Activated T-helper 1 cell treated with anti-CD3 and anti-CD28 coated beads, Interleukin-12 subunit alpha, Interleukin-12 subunit beta, Interleukin-2, Interleukin-4 antibody, amounts not matched to agents 30 ng/mL and 10 ng/mL and 1 ng/mL, durations not matched to agents 14 hours and 24 hours and 36 hours (primary cell): Measurements from ENCODE around the gene JARID2. TPM values are rescaled to one million over a fixed set of nuclear protein-coding genes. Genes with fewer than 3 reads are reported as not detected.

ENCODE experiments used
- DNase-seq: peaks from one replicate; pipeline ENCODE4 v3.0.0; 2021; ENCODE audit warnings: low spot score
- H3K27ac Mint-ChIP-seq: one replicate; pipeline ENCODE4 v1.8.0; 2021; ENCODE audit warnings: mild to moderate bottlenecking, mixed read lengths
- H3K27me3 Mint-ChIP-seq: one replicate; pipeline ENCODE4 v1.8.0; 2022; ENCODE audit warnings: mild to moderate bottlenecking, moderate library complexity, mixed read lengths; ENCODE audit not compliant: insufficient read depth
- H3K36me3 Mint-ChIP-seq: one replicate; pipeline ENCODE4 v1.8.0; 2021; ENCODE audit warnings: low read depth, mixed read lengths
- H3K4me1 Mint-ChIP-seq: one replicate; pipeline ENCODE4 v1.8.0; 2021; ENCODE audit warnings: low read depth, mixed read lengths
- H3K4me3 Mint-ChIP-seq: one replicate; pipeline ENCODE4 v1.8.0; 2021; ENCODE audit warnings: mild to moderate bottlenecking, moderate library complexity, mixed read lengths
- H3K9me3 Mint-ChIP-seq: one replicate; pipeline ENCODE4 v1.8.0; 2021; ENCODE audit warnings: mixed read lengths
- intact Hi-C: fragments of 100-400 bp; cut with micrococcal nuclease; formaldehyde crosslinking; loops from one replicate; pipeline ENCODE4 v1.15.1; 2024
- total RNA-seq: library from RNA; stranded (reverse); gene quantifications from 2 replicates; pipeline ENCODE4 v1.2.3, GENCODE V29; 2022

JARID2 gene
- total RNA-seq, 1 donor from 2014 or later, result 60.5 TPM

DNA sequence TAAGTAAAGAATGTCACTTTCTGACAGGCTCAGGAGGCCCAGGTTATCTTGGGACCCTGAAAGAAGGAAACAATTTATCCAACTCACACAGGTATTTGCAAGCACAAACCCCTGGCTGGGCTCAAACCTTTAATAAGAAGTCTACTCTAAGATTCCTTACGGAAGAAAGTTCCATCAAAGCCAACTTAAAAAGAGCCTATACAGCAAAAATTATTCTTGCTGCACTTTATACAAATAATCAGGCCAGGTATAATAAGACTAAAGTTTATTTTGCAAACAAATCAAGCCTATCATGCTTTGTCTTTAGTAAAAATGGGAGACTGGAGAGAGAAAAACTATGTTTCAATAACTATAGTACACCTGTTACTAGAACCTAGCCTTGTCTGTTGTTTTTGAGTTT lies 314.8 kb downstream of the JARID2 start:
- Mint-ChIP-seq H3K27ac (no peak overlapping the region), H3K36me3 (peaks cover 4% of the 10 kb centered on the region), H3K27me3 (no peaks in the 10 kb centered on the region), H3K4me1 (no peaks in the 10 kb centered on the region), H3K4me3 (no peak overlapping the region), H3K9me3 (no peaks in the 10 kb centered on the region)
- intact Hi-C loops, result no loop called here
- DNase-seq, result no peak

DNA sequence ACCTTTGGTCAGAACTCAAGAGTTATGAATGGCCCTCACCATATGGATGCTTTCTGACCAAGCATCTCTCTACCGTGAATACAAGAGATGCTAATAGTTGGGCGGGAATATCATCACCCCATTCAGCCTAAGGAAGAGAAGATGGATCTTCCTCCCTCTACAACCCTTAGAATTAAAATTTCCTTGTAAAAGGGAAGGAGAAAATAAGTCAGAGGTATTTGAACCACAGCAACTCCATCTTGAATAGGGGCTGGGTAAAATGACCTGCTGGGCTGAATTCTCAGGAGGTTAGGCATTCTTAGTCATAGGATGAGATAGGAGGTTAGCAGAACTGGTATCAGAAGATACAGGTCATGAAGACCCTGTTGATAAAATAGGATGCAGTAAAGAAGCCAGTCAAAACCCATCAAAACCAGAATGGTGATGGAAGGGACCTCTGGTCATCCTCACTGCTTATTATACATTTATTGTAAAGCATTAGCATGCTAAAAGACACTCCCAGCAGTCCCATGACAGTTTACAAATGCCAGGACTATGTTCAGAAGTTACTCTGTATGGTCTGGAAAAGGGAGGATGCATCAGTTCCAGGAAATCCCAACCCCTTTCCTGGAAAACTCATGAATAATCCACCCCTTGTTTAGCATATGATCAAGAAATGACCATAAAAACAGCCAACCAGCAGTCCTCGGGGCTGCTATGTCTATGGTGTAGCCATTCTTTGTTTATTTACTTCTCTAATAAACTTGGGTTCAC lies 315.8 kb downstream of the JARID2 start:
- peaks cover 4% of the 10 kb centered on the region for H3K36me3 Mint-ChIP-seq

GRCh38 chr6:15562977-15563376 lies 317.1 kb downstream of the JARID2 start:
- Mint-ChIP-seq H3K9me3 (no peaks in the 10 kb centered on the region), H3K27me3 (no peaks in the 10 kb centered on the region), H3K4me3 (no peak overlapping the region), H3K4me1 (no peaks in the 10 kb centered on the region), H3K36me3 (no peaks in the 10 kb centered on the region), H3K27ac (no peak overlapping the region)
- intact Hi-C loops, result no loop called here
- DNase-seq, result no peak

More for the DNA sequence above, 315.8 kb downstream of the JARID2 start:
- Mint-ChIP-seq H3K27ac (no peak overlapping the region), H3K27me3 (no peaks in the 10 kb centered on the region), H3K4me1 (no peaks in the 10 kb centered on the region), H3K4me3 (no peak overlapping the region), H3K9me3 (no peaks in the 10 kb centered on the region)
- intact Hi-C loops, result no loop called here
- no peak for DNase-seq

GRCh38 chr6:15569035-15569995 lies 323.4 kb downstream of the JARID2 start:
- H3K9me3 Mint-ChIP-seq, result no peaks in the 10 kb centered on the region
- no peak overlapping the region for H3K27ac Mint-ChIP-seq
- peaks cover 7% of the 10 kb centered on the region for H3K4me1 Mint-ChIP-seq
- no peak overlapping the region for H3K4me3 Mint-ChIP-seq
- no peaks in the 10 kb centered on the region for H3K36me3 Mint-ChIP-seq
- intact Hi-C loops, result no loop called here
- no peaks in the 10 kb centered on the region for H3K27me3 Mint-ChIP-seq
- DNase-seq, result no peak

DNA sequence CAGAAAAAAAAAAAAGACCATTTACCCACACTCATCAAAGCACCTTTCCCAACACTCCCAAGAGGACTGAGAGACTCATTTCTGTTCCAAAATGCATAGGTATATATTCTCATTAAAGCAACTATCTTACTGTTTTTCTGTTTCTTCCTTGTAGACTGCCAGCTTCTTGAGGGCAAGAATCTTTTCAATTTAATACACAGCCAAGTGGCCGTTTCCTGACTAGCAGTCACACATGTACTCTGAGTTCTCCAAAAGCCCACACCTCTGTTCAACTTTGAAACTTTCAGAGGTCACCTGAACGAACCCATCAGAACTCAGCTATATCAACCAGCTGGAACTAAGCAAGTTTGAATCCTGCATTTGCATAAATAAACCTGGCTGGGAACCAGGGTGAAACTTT lies 324.3 kb downstream of the JARID2 start:
- Mint-ChIP-seq H3K4me3 (no peak overlapping the region), H3K36me3 (no peaks in the 10 kb centered on the region), H3K9me3 (no peaks in the 10 kb centered on the region), H3K27me3 (no peaks in the 10 kb centered on the region), H3K27ac (no peak overlapping the region), H3K4me1 (peaks cover 7% of the 10 kb centered on the region)
- no peak for DNase-seq
- intact Hi-C loops, result no loop called here
